ENCODE results near the gene ZRANB1. TPM values are rescaled to one million over a fixed set of nuclear protein-coding genes. Genes with fewer than 3 reads are reported as not detected.

The ZRANB1 gene
- total RNA-seq, 2 experiments from 2014 or later = 10.7 to 11.2 TPM

DNA sequence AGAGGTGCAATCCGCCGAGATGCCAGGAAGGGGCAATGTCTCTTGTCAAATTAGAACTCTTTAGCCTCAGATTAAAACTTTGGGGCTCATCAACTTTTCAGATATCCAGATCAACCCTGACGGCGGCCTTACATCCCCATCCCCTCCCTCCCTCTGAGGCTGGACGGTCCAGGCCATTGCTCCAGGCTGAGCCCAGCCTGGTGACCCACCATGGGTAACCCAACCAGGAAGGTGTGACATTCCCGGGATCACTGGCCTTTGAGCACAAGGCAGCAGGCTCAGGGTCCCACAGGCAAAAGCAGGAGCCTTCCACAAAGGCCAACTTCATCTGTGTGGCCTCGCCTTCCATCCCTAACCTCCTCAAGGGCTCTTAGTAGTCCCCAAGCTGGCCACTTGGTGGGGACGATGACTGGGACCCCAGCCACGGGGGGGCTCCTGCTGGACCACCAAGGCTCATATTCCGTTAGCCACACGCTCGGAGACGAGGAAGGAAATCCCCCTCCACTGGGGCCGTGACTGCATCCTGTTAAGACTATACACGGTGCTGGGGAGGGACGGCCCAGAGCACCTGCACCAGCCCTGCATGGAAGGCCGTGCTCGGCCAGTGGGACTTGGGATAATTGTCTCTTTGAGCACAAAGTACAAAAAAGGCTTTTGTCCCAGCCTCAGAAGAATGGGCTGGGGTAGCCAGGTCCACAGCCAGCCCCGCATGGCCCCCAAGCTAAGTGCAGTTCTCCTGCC is 62.8 kb downstream of the ZRANB1 start:
- DNase-seq (no peak), ATAC-seq (no peak)
- ChIA-PET CTCF (no interaction called here), POLR2A (no interaction called here)
- peaks cover 8% of the 10 kb centered on the region for H3K27me3 Mint-ChIP-seq (ENCODE audit: low read depth)
- no peak overlapping the region for H3K4me3 Mint-ChIP-seq
- H3K9me3 Mint-ChIP-seq (ENCODE audit: insufficient read depth) = no peaks in the 10 kb centered on the region
- no peaks in the 10 kb centered on the region for H3K36me3 Mint-ChIP-seq (ENCODE audit: low read depth)
- H3K27ac Mint-ChIP-seq = no peak overlapping the region
- H3K4me1 Mint-ChIP-seq (ENCODE audit: low read depth) = peaks cover 2% of the 10 kb centered on the region

DNA sequence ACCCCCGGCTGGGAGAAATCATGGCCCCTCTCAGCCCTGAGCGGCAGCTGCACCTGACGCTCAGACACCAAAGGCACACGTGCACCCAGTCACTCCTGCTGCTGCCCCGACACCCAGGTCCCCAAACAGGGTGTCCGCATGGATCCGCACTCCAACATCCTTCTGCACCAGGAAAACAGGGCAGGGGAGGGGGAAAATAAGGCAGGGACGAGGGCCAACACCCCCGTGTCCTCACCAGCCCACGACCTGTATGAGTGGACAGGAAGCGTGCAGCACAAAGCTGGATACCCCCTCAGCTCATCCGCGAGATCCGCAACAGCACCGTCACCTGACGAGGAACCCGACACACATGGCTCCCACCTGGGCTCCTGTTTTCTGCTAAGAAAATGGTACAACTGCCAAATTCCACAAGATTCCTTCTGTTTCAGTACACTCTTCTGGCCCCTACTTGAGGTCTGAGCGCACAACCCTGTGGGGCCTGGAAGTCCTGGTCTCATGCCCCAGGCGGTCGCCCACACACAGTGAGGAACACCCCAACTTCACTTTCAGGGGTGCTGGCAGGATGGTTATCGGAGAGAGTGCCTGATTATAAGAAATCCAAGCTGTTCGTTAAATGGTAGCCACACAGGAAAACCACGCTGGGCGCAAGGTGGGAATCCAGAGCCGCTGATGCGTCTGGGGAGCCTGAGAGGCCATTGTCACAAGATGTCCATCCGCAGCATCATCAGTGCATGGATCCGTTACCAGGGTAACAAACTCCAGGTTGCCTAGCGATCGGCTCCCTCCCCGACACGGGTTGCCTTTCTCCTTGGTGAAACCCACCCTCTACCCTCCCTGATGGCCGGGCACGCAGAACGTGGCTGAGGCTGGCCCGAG is 63.6 kb downstream of the ZRANB1 start:
- Mint-ChIP-seq H3K27me3 (ENCODE audit: low read depth) (peaks cover 13% of the 10 kb centered on the region), H3K36me3 (ENCODE audit: low read depth) (no peaks in the 10 kb centered on the region), H3K27ac (no peak overlapping the region), H3K4me3 (no peak overlapping the region), H3K9me3 (ENCODE audit: insufficient read depth) (no peaks in the 10 kb centered on the region), H3K4me1 (ENCODE audit: low read depth) (no peaks in the 10 kb centered on the region)
- ATAC-seq (no peak), DNase-seq (no peak)
- ChIA-PET CTCF (no interaction called here), POLR2A (no interaction called here)

DNA sequence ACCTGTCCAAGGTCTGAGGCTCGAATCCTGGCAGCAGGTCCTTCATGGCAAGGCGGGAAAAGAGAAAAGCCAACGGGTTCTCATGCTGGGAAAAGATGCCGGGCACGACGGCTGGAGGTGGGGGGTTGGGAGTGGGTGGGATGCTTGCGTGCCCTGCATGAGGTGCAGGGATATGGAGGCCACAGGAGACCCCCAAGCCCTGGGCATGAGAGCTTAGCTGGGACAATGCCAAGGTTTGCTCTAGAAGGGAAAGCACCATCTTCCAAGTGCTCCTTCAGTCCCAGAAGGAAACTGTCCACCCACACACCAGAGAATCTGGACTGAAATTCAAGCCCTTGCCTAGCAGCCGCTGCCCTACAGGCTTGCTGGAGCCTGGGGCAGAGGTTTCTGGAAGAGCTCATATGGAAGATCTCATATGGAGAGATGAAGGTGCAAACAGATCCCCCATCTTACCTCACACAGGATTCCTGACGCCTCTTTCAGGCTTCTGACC is 64.3 kb downstream of the ZRANB1 start:
- Mint-ChIP-seq H3K27me3 (ENCODE audit: low read depth) (peaks cover 15% of the 10 kb centered on the region), H3K4me1 (ENCODE audit: low read depth) (no peaks in the 10 kb centered on the region), H3K27ac (no peak overlapping the region), H3K4me3 (no peak overlapping the region), H3K9me3 (ENCODE audit: insufficient read depth) (no peaks in the 10 kb centered on the region), H3K36me3 (ENCODE audit: low read depth) (no peaks in the 10 kb centered on the region)
- ChIA-PET POLR2A (no interaction called here), CTCF (no interaction called here)
- ATAC-seq (no peak), DNase-seq (no peak)

DNA sequence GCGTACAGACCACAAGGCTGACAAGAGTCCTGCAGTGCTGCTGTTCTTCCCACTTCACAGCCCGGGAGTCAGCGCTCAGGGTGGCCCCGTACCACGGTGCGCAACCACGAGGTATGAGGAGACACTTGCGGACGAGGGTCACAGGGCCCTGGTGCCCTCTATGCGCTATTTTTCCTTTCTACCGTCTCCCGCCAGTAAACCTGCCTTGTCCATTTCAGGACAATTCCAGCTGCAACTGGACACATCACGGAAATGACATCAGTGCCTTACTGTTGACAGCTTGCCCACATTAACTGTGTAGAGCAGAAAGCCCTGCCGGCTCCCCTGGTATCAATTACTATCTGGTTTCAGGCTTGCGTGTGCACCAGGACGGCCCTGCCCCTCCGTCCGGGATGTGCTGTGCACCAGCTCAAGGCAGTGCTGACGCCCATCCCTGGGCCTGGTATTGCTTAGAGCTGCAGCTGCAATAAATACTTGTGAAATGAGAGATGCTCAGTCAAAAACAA is 65.1 kb downstream of the ZRANB1 start:
- DNase-seq (no peak), ATAC-seq (no peak)
- POLR2A ChIA-PET = interaction anchor here (0.5 kb wide), 1 partner anchor 151 kb away, joined by 4 read pairs; no protein-coding TSS in a partner anchor
- Mint-ChIP-seq H3K27ac (no peak overlapping the region), H3K9me3 (ENCODE audit: insufficient read depth) (no peaks in the 10 kb centered on the region), H3K4me1 (ENCODE audit: low read depth) (no peaks in the 10 kb centered on the region), H3K27me3 (ENCODE audit: low read depth) (peaks cover 15% of the 10 kb centered on the region), H3K36me3 (ENCODE audit: low read depth) (no peaks in the 10 kb centered on the region), H3K4me3 (no peak overlapping the region)
- CTCF ChIA-PET = no interaction called here

DNA sequence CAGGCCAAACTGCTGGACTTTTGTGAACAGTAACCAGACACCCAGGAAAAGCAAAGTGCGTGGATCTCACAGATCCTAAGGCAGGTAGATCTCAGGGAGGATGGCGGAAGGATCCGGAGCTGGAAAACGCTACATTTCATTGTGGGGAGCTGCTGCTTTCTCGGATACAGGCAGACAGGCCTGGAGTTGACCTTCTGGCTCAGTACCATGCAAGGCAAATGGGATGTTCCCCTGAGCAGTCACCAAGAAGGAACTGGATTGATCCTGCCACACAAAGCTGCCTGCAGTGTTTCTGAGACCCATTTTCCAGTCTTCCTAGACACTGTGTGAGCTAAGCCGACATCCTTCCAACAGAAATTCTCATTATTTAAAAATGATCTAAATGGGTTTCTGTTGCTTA is 65.5 kb downstream of the ZRANB1 start:
- Mint-ChIP-seq H3K27me3 (ENCODE audit: low read depth) (peaks cover 15% of the 10 kb centered on the region), H3K9me3 (ENCODE audit: insufficient read depth) (no peaks in the 10 kb centered on the region), H3K4me1 (ENCODE audit: low read depth) (no peaks in the 10 kb centered on the region), H3K4me3 (no peak overlapping the region), H3K27ac (no peak overlapping the region), H3K36me3 (ENCODE audit: low read depth) (no peaks in the 10 kb centered on the region)
- CTCF ChIA-PET = no interaction called here
- POLR2A ChIA-PET = no interaction called here
- DNase-seq = no peak
- ATAC-seq = no peak

DNA sequence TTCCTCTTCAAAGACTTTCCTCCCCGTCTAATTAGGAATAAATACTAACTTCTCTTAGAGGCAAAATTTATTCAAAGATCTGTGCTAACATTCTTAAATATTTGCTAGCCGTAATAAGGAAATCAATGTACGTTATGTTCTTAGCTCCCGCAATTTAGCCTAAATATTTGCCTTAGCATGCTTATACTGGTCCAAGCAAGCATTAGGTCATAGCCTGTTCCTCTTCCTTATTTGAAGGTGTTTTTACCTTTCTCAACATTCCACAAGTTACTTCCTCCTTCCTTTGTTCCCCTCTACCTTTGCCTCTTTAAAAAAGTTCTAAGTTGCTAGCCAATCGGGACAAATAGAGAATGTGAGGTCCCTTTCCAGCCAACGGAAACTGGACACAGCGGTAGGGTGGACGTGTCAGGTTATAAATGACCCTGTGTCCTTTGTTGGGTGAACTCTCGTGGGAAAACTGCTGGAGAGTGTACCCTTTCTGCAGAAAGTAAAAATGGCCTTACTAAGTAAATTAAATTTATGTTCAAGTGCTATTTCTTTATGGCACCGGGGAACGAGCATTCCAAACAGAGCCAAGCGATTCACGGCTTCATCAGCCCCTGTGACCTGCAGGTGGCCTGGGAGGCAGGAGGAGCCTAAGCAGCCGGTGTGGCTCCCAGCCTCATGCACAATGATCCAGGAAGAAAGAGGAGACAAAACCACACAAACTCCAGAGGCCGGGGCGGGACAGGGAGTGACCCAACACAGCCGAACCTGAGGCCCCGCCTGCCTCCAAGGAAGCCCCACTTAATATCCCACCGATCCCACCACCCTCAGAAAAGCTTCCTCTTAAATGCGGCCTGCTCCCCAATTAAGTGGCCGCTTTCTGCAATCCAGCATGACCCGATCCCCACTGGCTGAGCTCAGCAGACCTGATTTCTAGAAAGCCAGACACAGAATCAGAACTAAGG is 67.0 kb downstream of the ZRANB1 start:
- CTCF ChIA-PET = no interaction called here
- H3K9me3 Mint-ChIP-seq (ENCODE audit: insufficient read depth) = no peaks in the 10 kb centered on the region
- peaks cover 18% of the 10 kb centered on the region for H3K27me3 Mint-ChIP-seq (ENCODE audit: low read depth)
- DNase-seq (no peak), ATAC-seq (no peak)
- H3K4me1 Mint-ChIP-seq (ENCODE audit: low read depth) = no peaks in the 10 kb centered on the region
- POLR2A ChIA-PET = no interaction called here
- no peak overlapping the region for H3K4me3 Mint-ChIP-seq
- no peak overlapping the region for H3K27ac Mint-ChIP-seq
- no peaks in the 10 kb centered on the region for H3K36me3 Mint-ChIP-seq (ENCODE audit: low read depth)

DNA sequence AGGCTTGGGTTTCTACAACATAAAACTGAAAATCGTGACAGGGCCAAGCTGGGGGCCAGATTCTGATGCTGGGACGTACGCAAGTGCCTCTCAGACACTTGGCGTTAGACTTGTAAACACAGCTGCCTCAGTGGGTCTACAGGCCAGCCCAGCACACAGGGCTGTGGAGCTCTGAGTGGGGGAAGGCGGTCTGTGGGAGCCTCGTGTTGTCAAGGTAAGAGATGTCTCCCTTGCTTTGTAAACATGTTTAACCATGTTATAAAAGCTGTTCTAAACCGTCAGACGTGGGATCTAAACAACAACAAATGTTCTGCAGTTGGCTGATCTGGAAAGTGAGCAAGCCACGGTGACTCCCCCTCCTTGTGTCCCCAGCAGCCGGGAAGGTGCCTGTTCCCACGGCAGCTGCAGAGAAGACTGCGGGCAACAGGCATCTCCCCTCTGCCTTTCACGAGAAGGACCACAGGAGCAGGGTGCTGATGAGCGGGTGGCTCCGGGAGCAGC is 67.8 kb downstream of the ZRANB1 start:
- Mint-ChIP-seq H3K27ac (no peak overlapping the region), H3K9me3 (ENCODE audit: insufficient read depth) (no peaks in the 10 kb centered on the region), H3K4me1 (ENCODE audit: low read depth) (peaks cover 3% of the 10 kb centered on the region), H3K27me3 (ENCODE audit: low read depth) (peaks cover 19% of the 10 kb centered on the region), H3K4me3 (no peak overlapping the region), H3K36me3 (ENCODE audit: low read depth) (no peaks in the 10 kb centered on the region)
- no peak for DNase-seq
- no peak for ATAC-seq
- ChIA-PET CTCF (interaction anchor here (1.5 kb wide), 1 partner anchor 17 kb away, joined by 9 read pairs; no protein-coding TSS in a partner anchor), POLR2A (interaction anchor here (0.6 kb wide), 1 partner anchor 58 kb away, joined by 3 read pairs; no protein-coding TSS in a partner anchor)

DNA sequence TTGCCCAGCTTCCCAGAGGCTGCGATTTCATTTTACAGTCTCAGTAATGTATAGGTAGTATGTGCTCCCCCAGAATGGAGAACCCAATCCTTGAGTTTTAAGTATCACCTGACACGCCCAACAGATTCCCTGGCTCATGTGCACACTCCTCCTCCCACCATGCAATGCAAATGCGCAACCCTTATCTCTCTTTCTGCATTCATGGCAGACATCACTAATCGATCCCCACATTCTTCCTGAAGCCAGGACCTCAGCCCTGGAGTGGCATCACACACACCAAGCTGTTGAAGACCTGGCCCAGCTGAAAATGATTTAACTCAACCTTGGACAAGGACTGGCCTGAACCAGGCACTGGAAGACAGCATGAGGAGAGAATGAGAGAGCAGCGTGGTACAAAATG is 68.4 kb downstream of the ZRANB1 start:
- CTCF ChIA-PET = interaction anchor here (1.5 kb wide), 1 partner anchor 18 kb away, joined by 9 read pairs; no protein-coding TSS in a partner anchor
- no peak overlapping the region for H3K27ac Mint-ChIP-seq
- H3K9me3 Mint-ChIP-seq (ENCODE audit: insufficient read depth) = no peaks in the 10 kb centered on the region
- H3K4me1 Mint-ChIP-seq (ENCODE audit: low read depth) = peaks cover 9% of the 10 kb centered on the region
- POLR2A ChIA-PET = interaction anchor here (0.6 kb wide), 1 partner anchor 58 kb away, joined by 3 read pairs; no protein-coding TSS in a partner anchor
- no peaks in the 10 kb centered on the region for H3K36me3 Mint-ChIP-seq (ENCODE audit: low read depth)
- no peak overlapping the region for H3K4me3 Mint-ChIP-seq
- ATAC-seq (no peak), DNase-seq (no peak)
- H3K27me3 Mint-ChIP-seq (ENCODE audit: low read depth) = peaks cover 19% of the 10 kb centered on the region

DNA sequence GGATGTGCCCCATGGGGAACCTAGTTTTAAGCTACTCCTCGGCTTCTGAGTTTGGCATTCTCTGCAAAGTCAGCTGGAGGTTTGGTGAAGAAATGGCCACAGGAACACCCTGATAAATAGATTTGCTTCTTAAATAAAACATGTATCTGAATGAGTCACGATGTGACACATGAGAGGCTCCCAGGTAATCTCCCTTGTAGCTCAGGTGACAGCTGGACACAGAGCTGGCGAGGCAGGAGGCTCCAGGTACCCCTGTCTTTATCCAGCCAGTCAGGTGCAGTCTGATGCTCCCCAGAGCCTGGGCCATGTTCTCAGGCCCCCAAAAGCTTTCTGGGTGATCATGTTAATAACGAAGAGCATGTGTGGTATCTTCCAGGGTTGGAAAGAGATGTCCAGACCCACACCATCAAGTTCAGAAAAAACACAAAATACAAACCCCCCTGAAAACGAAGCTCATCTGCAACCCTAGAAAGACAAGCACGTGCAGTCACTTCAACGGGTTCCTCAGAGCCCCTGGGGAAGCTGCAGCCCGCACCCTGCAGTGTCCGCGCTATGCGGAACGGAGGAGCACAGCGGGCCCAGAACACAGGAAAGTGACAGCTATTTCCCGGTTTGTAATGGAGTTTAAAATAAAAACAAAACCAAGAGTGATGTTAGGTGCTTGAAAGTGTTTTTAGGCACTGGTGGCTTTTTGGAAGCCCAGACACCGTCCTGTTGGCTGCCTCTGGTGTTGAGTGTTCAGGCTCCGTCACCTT is 69.4 kb downstream of the ZRANB1 start:
- no peak overlapping the region for H3K27ac Mint-ChIP-seq
- H3K36me3 Mint-ChIP-seq (ENCODE audit: low read depth) = no peaks in the 10 kb centered on the region
- H3K27me3 Mint-ChIP-seq (ENCODE audit: low read depth) = peaks cover 21% of the 10 kb centered on the region
- POLR2A ChIA-PET = no interaction called here
- ATAC-seq (no peak), DNase-seq (no peak)
- no peaks in the 10 kb centered on the region for H3K9me3 Mint-ChIP-seq (ENCODE audit: insufficient read depth)
- no peak overlapping the region for H3K4me3 Mint-ChIP-seq
- CTCF ChIA-PET = interaction anchor here (1.5 kb wide), 1 partner anchor 19 kb away, joined by 9 read pairs; no protein-coding TSS in a partner anchor
- peaks cover 12% of the 10 kb centered on the region for H3K4me1 Mint-ChIP-seq (ENCODE audit: low read depth)

DNA sequence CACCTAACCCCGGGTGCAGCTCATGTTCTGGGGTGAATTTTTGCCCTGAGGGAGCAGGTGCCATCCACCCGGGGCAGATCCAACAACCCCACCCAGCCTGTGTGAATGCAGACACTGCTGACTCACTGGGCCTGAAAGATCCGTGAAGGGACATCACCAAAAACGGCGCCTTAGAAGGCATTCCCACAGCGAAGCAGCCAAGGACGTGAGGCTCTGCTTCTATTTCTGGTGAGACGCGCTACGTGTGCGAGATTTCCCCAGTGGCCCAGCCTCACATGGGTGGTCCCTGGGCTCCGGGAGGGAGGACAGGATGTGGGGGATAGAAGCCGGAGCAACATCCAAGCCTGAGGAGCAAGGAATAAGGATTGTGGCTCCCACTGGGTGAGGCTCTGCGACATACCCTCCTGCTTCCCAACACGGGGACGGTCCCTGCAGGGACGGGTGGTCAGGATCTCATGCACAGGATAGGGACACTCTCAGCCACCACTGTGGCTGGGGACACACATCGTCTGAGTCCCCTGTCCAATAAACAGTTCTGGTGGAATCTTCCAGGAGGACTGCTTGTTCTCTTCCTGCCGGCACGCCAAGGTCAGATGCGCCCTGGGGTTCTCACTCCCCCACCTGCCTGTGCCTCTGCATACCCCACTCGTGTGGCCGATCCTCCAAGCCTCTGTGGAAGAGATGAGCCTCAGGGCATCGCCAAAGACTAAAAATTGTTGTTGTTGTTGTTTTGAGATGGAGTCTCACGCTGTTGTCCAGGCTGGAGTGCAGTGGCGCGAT is 70.2 kb downstream of the ZRANB1 start:
- Mint-ChIP-seq H3K4me1 (ENCODE audit: low read depth) (peaks cover 12% of the 10 kb centered on the region), H3K27me3 (ENCODE audit: low read depth) (peaks cover 25% of the 10 kb centered on the region), H3K4me3 (no peak overlapping the region), H3K27ac (no peak overlapping the region), H3K9me3 (ENCODE audit: insufficient read depth) (no peaks in the 10 kb centered on the region), H3K36me3 (ENCODE audit: low read depth) (no peaks in the 10 kb centered on the region)
- CTCF ChIA-PET = no interaction called here
- POLR2A ChIA-PET = no interaction called here
- no peak for ATAC-seq
- no peak for DNase-seq

Measured in activated CD8-positive, alpha-beta T cell treated with anti-CD3 and anti-CD28 coated beads, Interleukin-2, amount 10 ng/mL, durations not matched to agents 7 days and 5 days (primary cell).